ENCODE data around the gene DCUN1D1. TPM values are rescaled to one million over a fixed set of nuclear protein-coding genes. Genes with fewer than 3 reads are reported as not detected.

DCUN1D1 gene
- total RNA-seq, 1 experiment from 2014 or later = 71.7 TPM

GRCh38 chr3:182910936-182911781 lies 69.2 kb downstream of the DCUN1D1 start:
- no CpG with 5 or more reads among the region's 5 CpGs for WGBS (ENCODE audit: extremely low coverage, insufficient read length, low lambda C conversion rate)

More at GRCh38 chr3:182910936-182911781, 69.2 kb downstream of the DCUN1D1 start:
- Histone ChIP-seq H3K4me2 (ENCODE audit: insufficient read depth, insufficient read length, low read length) (no peak overlapping the region), H3K14ac (ENCODE audit: insufficient read depth, low read length) (no peak overlapping the region), H2BK20ac (ENCODE audit: low read depth, low read length, poor library complexity, severe bottlenecking) (no peak overlapping the region), H3K27ac (ENCODE audit: insufficient read length, low read depth, low read length) (no peak overlapping the region), H3K23ac (ENCODE audit: insufficient read length, low read depth, low read length) (no peak overlapping the region), H4K5ac (ENCODE audit: insufficient read length, low read depth, low read length) (no peak overlapping the region), H3K23me2 (ENCODE audit: insufficient read length, low read depth, low read length, poor library complexity, severe bottlenecking) (no peaks in the 10 kb centered on the region), H2AK5ac (ENCODE audit: insufficient read length, low read length) (no peak overlapping the region), H2BK12ac (ENCODE audit: insufficient read length, low read depth, low read length) (no peak overlapping the region), H3K4me1 (ENCODE audit: insufficient read depth, low read length) (no peaks in the 10 kb centered on the region), H3K79me1 (ENCODE audit: insufficient read depth, low read depth, low read length, poor library complexity, severe bottlenecking) (no peaks in the 10 kb centered on the region), H4K8ac (replicated peaks; ENCODE audit: insufficient read length, low read depth, low read length) (no peak overlapping the region), H3K27me3 (ENCODE audit: insufficient read depth, low read length) (no peaks in the 10 kb centered on the region), H3K9me3 (ENCODE audit: control insufficient read depth, low read depth, low read length) (no peaks in the 10 kb centered on the region), H3K79me2 (ENCODE audit: insufficient read depth, low read length) (no peaks in the 10 kb centered on the region), H2BK15ac (ENCODE audit: low read depth, low read length) (no peak overlapping the region), H4K20me1 (ENCODE audit: control insufficient read depth, insufficient read depth, insufficient read length) (no peaks in the 10 kb centered on the region), H3T11ph (ENCODE audit: low read length) (no peak overlapping the region), H3K4ac (ENCODE audit: low read depth, low read length) (no peak overlapping the region), H4K91ac (ENCODE audit: insufficient read length, low read depth, low read length) (no peak overlapping the region), H3K9ac (ENCODE audit: extremely low read depth, insufficient read length, low read length) (no peak overlapping the region), H2AFZ (ENCODE audit: low read length) (no peak overlapping the region), H3K18ac (ENCODE audit: insufficient read length, low read depth, low read length) (no peak overlapping the region), H2BK120ac (ENCODE audit: low read depth, low read length, poor library complexity, severe bottlenecking) (no peak overlapping the region), H2BK5ac (ENCODE audit: insufficient read length, low read length) (no peak overlapping the region), H3K56ac (ENCODE audit: insufficient read length, low read depth, low read length) (no peak overlapping the region)
- Mint-ChIP-seq H3K4me1 (peaks cover 8 to 12% of the 10 kb centered on the region in 2 experiments), H3K27me3 (ENCODE audit: low read depth) (no peaks in the 10 kb centered on the region), H3K27ac (no peak overlapping the region; a peak in 1 of 7 replicates), H3K4me3 (no peak overlapping the region), H3K9me3 (no peaks in the 10 kb centered on the region), H3K36me3 (ENCODE audit: insufficient read depth in 1 of 3, low read depth in 3 of 3) (peaks cover 0 to 3% (median 3%) of the 10 kb centered on the region in 3 experiments; a peak in 1 of 7 replicates)
- DNase-seq = no peak
- no peak for TF ChIP-seq CTCF (conservative IDR thresholded peaks at IDR 0.05)
